ENCODE data around the gene ARL15.

The ARL15 gene

GRCh38 chr5:54251981-54252380, 58.4 kb downstream of the ARL15 start:
- H3K27me3 Mint-ChIP-seq (ENCODE audit: low read depth, poor library complexity) = no peaks in the 10 kb centered on the region
- H3K4me1 Mint-ChIP-seq = peaks cover 27% of the 10 kb centered on the region
- no peak overlapping the region for H3K4me3 Mint-ChIP-seq
- no peaks in the 10 kb centered on the region for H3K9me3 Mint-ChIP-seq
- TF ChIP-seq, protein P1, sequence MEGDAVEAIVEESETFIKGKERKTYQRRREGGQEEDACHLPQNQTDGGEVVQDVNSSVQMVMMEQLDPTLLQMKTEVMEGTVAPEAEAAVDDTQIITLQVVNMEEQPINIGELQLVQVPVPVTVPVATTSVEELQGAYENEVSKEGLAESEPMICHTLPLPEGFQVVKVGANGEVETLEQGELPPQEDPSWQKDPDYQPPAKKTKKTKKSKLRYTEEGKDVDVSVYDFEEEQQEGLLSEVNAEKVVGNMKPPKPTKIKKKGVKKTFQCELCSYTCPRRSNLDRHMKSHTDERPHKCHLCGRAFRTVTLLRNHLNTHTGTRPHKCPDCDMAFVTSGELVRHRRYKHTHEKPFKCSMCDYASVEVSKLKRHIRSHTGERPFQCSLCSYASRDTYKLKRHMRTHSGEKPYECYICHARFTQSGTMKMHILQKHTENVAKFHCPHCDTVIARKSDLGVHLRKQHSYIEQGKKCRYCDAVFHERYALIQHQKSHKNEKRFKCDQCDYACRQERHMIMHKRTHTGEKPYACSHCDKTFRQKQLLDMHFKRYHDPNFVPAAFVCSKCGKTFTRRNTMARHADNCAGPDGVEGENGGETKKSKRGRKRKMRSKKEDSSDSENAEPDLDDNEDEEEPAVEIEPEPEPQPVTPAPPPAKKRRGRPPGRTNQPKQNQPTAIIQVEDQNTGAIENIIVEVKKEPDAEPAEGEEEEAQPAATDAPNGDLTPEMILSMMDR (IDR thresholded peaks at IDR 0.05) = no peak
- DNase-seq = no peak
- H3K27ac Mint-ChIP-seq = no peak overlapping the region
- H3K36me3 Mint-ChIP-seq (ENCODE audit: low read depth) = peaks cover 8% of the 10 kb centered on the region

GRCh38 chr5:54249210-54250028, 61.0 kb downstream of the ARL15 start:
- no peak overlapping the region for H3K4me3 Mint-ChIP-seq
- peak; percentile 22 for DNase-seq

GRCh38 chr5:54247226-54247625, 63.1 kb downstream of the ARL15 start:
- H3K4me3 Mint-ChIP-seq = no peak overlapping the region
- no peaks in the 10 kb centered on the region for H3K27me3 Mint-ChIP-seq (ENCODE audit: low read depth, poor library complexity)
- TF ChIP-seq, protein P1 (IDR thresholded peaks at IDR 0.05) = no peak

More at GRCh38 chr5:54249210-54250028, 61.0 kb downstream of the ARL15 start:
- H3K27me3 Mint-ChIP-seq (ENCODE audit: low read depth, poor library complexity) = no peaks in the 10 kb centered on the region
- H3K36me3 Mint-ChIP-seq (ENCODE audit: low read depth) = peaks cover 4% of the 10 kb centered on the region
- TF ChIP-seq, protein P1 (IDR thresholded peaks at IDR 0.05) = no peak
- H3K27ac Mint-ChIP-seq = no peak overlapping the region
- H3K9me3 Mint-ChIP-seq = no peaks in the 10 kb centered on the region
- H3K4me1 Mint-ChIP-seq = peaks cover 1% of the 10 kb centered on the region

DNA sequence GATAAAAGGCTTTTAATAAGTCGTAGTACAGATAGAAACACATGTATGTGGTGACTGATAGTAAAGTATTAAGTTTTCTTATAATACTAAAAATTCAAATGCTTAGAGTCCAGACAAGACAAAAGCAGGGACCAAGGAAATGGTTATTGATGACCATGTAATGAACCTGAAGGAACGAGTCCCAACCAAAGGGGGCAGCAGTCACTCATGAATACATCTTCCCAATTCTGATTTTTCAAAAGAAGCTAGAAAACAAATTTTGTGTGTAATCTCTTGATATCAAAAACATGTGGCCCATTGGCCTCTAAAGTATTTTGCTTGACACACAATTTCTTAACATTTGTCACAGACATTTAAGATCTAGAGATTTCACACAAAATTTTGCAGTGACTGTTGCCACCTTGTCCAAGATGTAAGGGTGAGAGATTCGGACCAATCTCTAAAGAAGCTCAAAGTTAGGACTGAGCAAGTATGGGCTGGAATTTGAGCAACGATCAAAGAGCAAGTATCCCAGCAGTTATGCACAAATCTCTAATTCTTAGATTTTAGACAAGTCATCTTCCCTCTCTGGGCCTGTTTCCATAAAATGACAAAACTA, 66.8 kb downstream of the ARL15 start:
- TF ChIP-seq, protein P1 (IDR thresholded peaks at IDR 0.05) = peak; percentile 75
- Mint-ChIP-seq H3K27ac (no peak overlapping the region), H3K27me3 (ENCODE audit: low read depth, poor library complexity) (no peaks in the 10 kb centered on the region), H3K4me3 (no peak overlapping the region), H3K9me3 (no peaks in the 10 kb centered on the region), H3K4me1 (no peaks in the 10 kb centered on the region), H3K36me3 (ENCODE audit: low read depth) (peaks cover 9% of the 10 kb centered on the region)
- DNase-seq = peak; percentile 38

More at GRCh38 chr5:54247226-54247625, 63.1 kb downstream of the ARL15 start:
- Mint-ChIP-seq H3K4me1 (no peaks in the 10 kb centered on the region), H3K9me3 (no peaks in the 10 kb centered on the region), H3K36me3 (ENCODE audit: low read depth) (peaks cover 4% of the 10 kb centered on the region), H3K27ac (no peak overlapping the region)
- DNase-seq = no peak

DNA sequence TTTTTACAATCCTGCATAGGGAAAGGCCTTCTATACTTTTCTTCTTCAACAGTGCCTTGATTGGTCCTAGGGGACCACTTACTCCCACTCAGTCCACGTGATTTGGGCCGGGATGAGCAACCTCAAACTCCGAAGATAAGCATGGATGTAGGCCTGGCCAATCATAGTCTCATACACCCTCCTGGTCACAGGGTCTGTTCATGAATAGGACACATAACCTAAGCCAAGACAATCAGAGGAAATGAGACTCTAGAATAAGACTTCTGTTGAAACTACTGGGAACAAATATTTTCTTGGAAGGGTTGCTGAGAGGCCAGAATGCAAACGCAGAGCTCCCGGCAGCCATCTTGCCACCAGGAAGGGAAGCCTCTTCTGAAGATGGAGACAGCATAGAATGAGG, 68.1 kb downstream of the ARL15 start:
- no peak overlapping the region for H3K4me3 Mint-ChIP-seq
- peaks cover 11% of the 10 kb centered on the region for H3K36me3 Mint-ChIP-seq (ENCODE audit: low read depth)
- H3K27ac Mint-ChIP-seq = no peak overlapping the region
- DNase-seq = no peak
- no peaks in the 10 kb centered on the region for H3K4me1 Mint-ChIP-seq
- TF ChIP-seq, protein P1 (IDR thresholded peaks at IDR 0.05) = no peak
- peaks cover 3% of the 10 kb centered on the region for H3K9me3 Mint-ChIP-seq
- H3K27me3 Mint-ChIP-seq (ENCODE audit: low read depth, poor library complexity) = no peaks in the 10 kb centered on the region

Data from nephron progenitor cell (in vitro differentiated cells).